Measurements from ENCODE around the gene EXOC3. TPM values are rescaled to one million over a fixed set of nuclear protein-coding genes. Genes with fewer than 3 reads are reported as not detected.
"Not testable (repeated sequence)": the region's sequence is repeated elsewhere in the genome, so short reads cannot be mapped to it uniquely, and the experiment has no call there.

EXOC3 gene
- polyA plus RNA-seq, 3 donors = 33.2 to 59.7 (median 53.8) TPM

- no peak overlapping the region for H2AFZ ChIP-seq (ENCODE audit: insufficient read depth, low read depth, low read length, poor library complexity, severe bottlenecking)
- Mint-ChIP-seq H3K27ac (no peak overlapping the region), H3K4me1 (no peaks in the 10 kb centered on the region), H3K4me3 (no peak overlapping the region), H3K9me3 (peaks cover 5 to 24% (median 12%) of the 10 kb centered on the region in 7 donors), H3K27me3 (ENCODE audit: low read depth in 3 of 3) (peaks cover 28 to 61% (median 30%) of the 10 kb centered on the region in 3 donors), H3K36me3 (no peaks in the 10 kb centered on the region)
- peaks cover 0 to 19% of the 10 kb centered on the region in 2 donors for H3K27me3 ChIP-seq (ENCODE audit: control insufficient read depth in 2 of 2, insufficient read depth in 2 of 2, low read length in 2 of 2)
- no peaks in the 10 kb centered on the region for H3K79me2 ChIP-seq (ENCODE audit: insufficient read depth, low read length)
- no peak overlapping the region for H3K4me2 ChIP-seq (replicated peaks; ENCODE audit: extremely low read depth, low read length, poor library complexity, severe bottlenecking)
- H4K20me1 ChIP-seq (ENCODE audit: insufficient read depth, low read length) = no peaks in the 10 kb centered on the region
- 85% methylated on average over 30 of the region's 33 CpGs for WGBS (ENCODE audit: insufficient coverage)
- H3K36me3 ChIP-seq (replicated peaks in 1 of 2; ENCODE audit: control insufficient read depth in 1 of 2, insufficient read depth in 2 of 2, low read length in 2 of 2) = no peaks in the 10 kb centered on the region
- no peak for TF ChIP-seq CTCF (IDR thresholded peaks at IDR 0.05)
- H3K4me1 ChIP-seq (ENCODE audit: control insufficient read depth in 1 of 2, insufficient read depth in 2 of 2, low read length in 2 of 2) = no peaks in the 10 kb centered on the region
- intact Hi-C loops (cut with micrococcal nuclease) = no loop called here
- H3K4me3 ChIP-seq (replicated peaks in 1 of 3; ENCODE audit: low read depth in 2 of 3, low read length in 3 of 3) = no peak overlapping the region
- no peak overlapping the region for H3K27ac ChIP-seq (ENCODE audit: low read depth in 1 of 2, low read length in 2 of 2)
- H3K9ac ChIP-seq (ENCODE audit: insufficient read depth, low read length, poor library complexity, severe bottlenecking) = no peak overlapping the region
- H3K9me3 ChIP-seq (replicated peaks in 1 of 2; ENCODE audit: control insufficient read depth in 1 of 2, insufficient read depth in 1 of 2, low read length in 2 of 2) = peaks cover 4 to 15% of the 10 kb centered on the region in 2 donors
- no peak for DNase-seq
Measured at GRCh38 chr5:504326-505154, 61.6 kb downstream of the EXOC3 start.

DNA sequence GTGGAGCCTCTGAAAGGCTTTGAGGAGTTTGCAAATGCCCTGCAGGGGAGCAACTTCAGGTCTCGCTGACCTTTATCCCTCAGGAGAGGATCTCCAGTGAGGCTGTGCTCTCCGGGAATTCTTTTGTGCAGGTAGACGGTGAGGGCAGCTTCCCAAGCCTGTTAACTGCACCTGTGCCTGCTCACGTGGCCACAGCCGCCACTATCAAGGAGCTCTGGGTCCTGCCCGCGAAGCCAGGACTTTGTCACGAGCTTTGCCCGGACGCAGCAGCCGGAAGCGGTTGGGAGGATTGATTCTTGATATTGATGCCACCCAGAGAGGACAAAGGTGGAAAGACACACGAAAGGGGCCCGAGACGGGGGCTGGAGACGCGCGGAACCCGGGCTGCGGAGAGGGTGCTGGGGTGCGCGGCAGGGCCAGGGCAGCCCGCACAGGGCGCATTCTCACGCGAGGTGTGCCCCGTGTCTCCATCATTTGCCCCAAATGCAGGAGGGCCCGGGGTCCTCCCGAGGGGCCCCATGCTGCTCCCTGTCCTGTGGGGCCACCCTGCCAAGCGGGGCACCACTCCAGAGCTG, 63.1 kb downstream of the EXOC3 start:
- Histone ChIP-seq H3K9me3 (replicated peaks in 1 of 2; ENCODE audit: control insufficient read depth in 1 of 2, insufficient read depth in 1 of 2, low read length in 2 of 2) (peaks cover 4 to 15% of the 10 kb centered on the region in 2 donors), H3K9ac (ENCODE audit: insufficient read depth, low read length, poor library complexity, severe bottlenecking) (no peak overlapping the region), H4K20me1 (ENCODE audit: insufficient read depth, low read length) (no peaks in the 10 kb centered on the region), H3K4me2 (replicated peaks; ENCODE audit: extremely low read depth, low read length, poor library complexity, severe bottlenecking) (no peak overlapping the region), H3K4me1 (ENCODE audit: control insufficient read depth in 1 of 2, insufficient read depth in 2 of 2, low read length in 2 of 2) (no peaks in the 10 kb centered on the region), H3K79me2 (ENCODE audit: insufficient read depth, low read length) (no peaks in the 10 kb centered on the region), H3K36me3 (replicated peaks in 1 of 2; ENCODE audit: control insufficient read depth in 1 of 2, insufficient read depth in 2 of 2, low read length in 2 of 2) (no peaks in the 10 kb centered on the region), H2AFZ (ENCODE audit: insufficient read depth, low read depth, low read length, poor library complexity, severe bottlenecking) (no peak overlapping the region), H3K4me3 (replicated peaks in 1 of 3; ENCODE audit: low read depth in 2 of 3, low read length in 3 of 3) (no peak overlapping the region), H3K27me3 (ENCODE audit: control insufficient read depth in 2 of 2, insufficient read depth in 2 of 2, low read length in 2 of 2) (peaks cover 0 to 16% of the 10 kb centered on the region in 2 donors), H3K27ac (ENCODE audit: low read depth in 1 of 2, low read length in 2 of 2) (no peak overlapping the region)
- H3K4me3 Mint-ChIP-seq = no peak overlapping the region
- H3K36me3 Mint-ChIP-seq = no peaks in the 10 kb centered on the region
- H3K4me1 Mint-ChIP-seq = no peaks in the 10 kb centered on the region
- intact Hi-C loops (cut with micrococcal nuclease) = no loop called here
- DNase-seq = no peak
- H3K27me3 Mint-ChIP-seq (ENCODE audit: low read depth in 3 of 3) = peaks cover 26 to 60% (median 32%) of the 10 kb centered on the region in 3 donors
- peaks cover 5 to 24% (median 12%) of the 10 kb centered on the region in 7 donors for H3K9me3 Mint-ChIP-seq
- no peak overlapping the region for H3K27ac Mint-ChIP-seq
- TF ChIP-seq CTCF (IDR thresholded peaks at IDR 0.05) = no peak
- 77% methylated on average over 30 of the region's 30 CpGs for WGBS (ENCODE audit: insufficient coverage)

DNA sequence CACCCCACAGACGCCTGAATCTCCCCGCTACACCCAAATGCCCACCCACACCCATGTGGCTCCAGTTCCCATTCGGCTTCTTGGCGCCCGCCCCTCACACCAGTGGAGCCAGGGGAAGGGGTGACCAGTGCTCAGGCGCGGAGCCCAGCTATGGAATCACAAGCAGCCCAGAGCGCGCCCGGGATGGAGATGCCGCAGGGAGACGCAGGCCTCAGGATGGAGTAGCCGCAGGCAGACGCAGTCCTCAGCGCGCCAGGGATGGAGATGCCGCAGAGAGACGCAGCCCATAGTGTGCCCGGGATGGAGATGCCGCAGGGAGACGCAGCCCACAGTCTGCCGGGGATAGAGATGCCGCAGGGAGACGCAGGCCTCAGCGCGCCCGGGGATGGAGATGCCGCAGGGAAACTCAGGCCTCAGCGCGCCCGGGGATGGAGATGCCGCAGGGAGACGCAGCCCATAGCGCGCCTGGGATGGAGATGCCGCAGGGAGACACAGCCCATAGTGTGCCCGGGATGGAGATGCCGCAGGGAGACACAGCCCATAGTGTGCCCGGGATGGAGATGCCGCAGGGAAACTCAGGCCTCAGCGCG, 65.1 kb downstream of the EXOC3 start:
- 97% methylated on average over 42 of the region's 42 CpGs for WGBS (ENCODE audit: insufficient coverage)
- H3K79me2 ChIP-seq (ENCODE audit: insufficient read depth, low read length); H3K4me1 ChIP-seq (ENCODE audit: control insufficient read depth in 1 of 2, insufficient read depth in 2 of 2, low read length in 2 of 2); H3K4me1 Mint-ChIP-seq; H3K27ac ChIP-seq (ENCODE audit: low read depth in 1 of 2, low read length in 2 of 2); H3K4me3 Mint-ChIP-seq; H3K36me3 Mint-ChIP-seq; intact Hi-C loops (cut with micrococcal nuclease); H3K27ac Mint-ChIP-seq; H3K4me3 ChIP-seq (replicated peaks in 1 of 3; ENCODE audit: low read depth in 2 of 3, low read length in 3 of 3); H3K27me3 ChIP-seq (ENCODE audit: control insufficient read depth in 2 of 2, insufficient read depth in 2 of 2, low read length in 2 of 2); H3K36me3 ChIP-seq (replicated peaks in 1 of 2; ENCODE audit: control insufficient read depth in 1 of 2, insufficient read depth in 2 of 2, low read length in 2 of 2); H2AFZ ChIP-seq (ENCODE audit: insufficient read depth, low read depth, low read length, poor library complexity, severe bottlenecking); DNase-seq; H4K20me1 ChIP-seq (ENCODE audit: insufficient read depth, low read length); H3K4me2 ChIP-seq (replicated peaks; ENCODE audit: extremely low read depth, low read length, poor library complexity, severe bottlenecking); H3K9ac ChIP-seq (ENCODE audit: insufficient read depth, low read length, poor library complexity, severe bottlenecking): not testable (repeated sequence)
- H3K9me3 Mint-ChIP-seq = peaks cover 5 to 17% (median 10%) of the 10 kb centered on the region in 7 donors
- peaks cover 4 to 15% of the 10 kb centered on the region in 2 donors for H3K9me3 ChIP-seq (replicated peaks in 1 of 2; ENCODE audit: control insufficient read depth in 1 of 2, insufficient read depth in 1 of 2, low read length in 2 of 2)
- peaks cover 14 to 49% (median 19%) of the 10 kb centered on the region in 3 donors for H3K27me3 Mint-ChIP-seq (ENCODE audit: low read depth in 3 of 3)
